ENCODE results near the gene ETV6. TPM values are rescaled to one million over a fixed set of nuclear protein-coding genes. Genes with fewer than 3 reads are reported as not detected.
"Not testable (repeated sequence)": the region's sequence is repeated elsewhere in the genome, so short reads cannot be mapped to it uniquely, and the experiment has no call there.

The ETV6 gene
- total RNA-seq, 2 experiments from 2014 or later = 17.1 to 19.3 TPM

- Histone ChIP-seq H2AFZ (ENCODE audit: low read length) (peak overlapping the region; percentile 66), H3K79me2 (ENCODE audit: insufficient read depth, low read depth, low read length) (no peaks in the 10 kb centered on the region), H3K27ac (ENCODE audit: low read depth, low read length, poor library complexity, severe bottlenecking) (peak overlapping the region; percentile 19), H4K20me1 (ENCODE audit: insufficient read depth, low read length) (no peaks in the 10 kb centered on the region), H3K4me2 (ENCODE audit: low read length) (peak overlapping the region; percentile 34), H3K4me3 (ENCODE audit: low read depth, low read length, poor library complexity, severe bottlenecking) (no peak overlapping the region), H3K36me3 (ENCODE audit: insufficient read depth, low read length) (no peaks in the 10 kb centered on the region; the same call in 1 of the 2 replicates), H3K9me3 (ENCODE audit: low read length) (peaks cover 6% of the 10 kb centered on the region; the same call in 1 of the 2 replicates), H3K4me1 (ENCODE audit: insufficient read depth, low read length, poor library complexity, severe bottlenecking) (peaks cover 29% of the 10 kb centered on the region), H3K9me2 (ENCODE audit: insufficient read depth, low read length) (no peaks in the 10 kb centered on the region)
- ChIA-PET CTCF (ENCODE audit: unreplicated experiment) (no interaction called here), POLR2A (interaction anchor here (0.6 to 1.2 kb wide), 3 partner anchors 108 to 409 kb away, joined by 4 to 8 read pairs (median 6); no protein-coding TSS in a partner anchor)
- DNase-seq (ENCODE audit: low spot score) = no peak
- intact Hi-C loops (cut with micrococcal nuclease; ENCODE audit: unreplicated experiment) = loop anchor here (2.0 kb wide), 1 partner anchor 43 kb away; no protein-coding TSS in a partner anchor
- no TSS peak for BruUV-seq (replicated peaks)
- no peak for TF ChIP-seq CTCF (conservative IDR thresholded peaks at IDR 0.05; ENCODE audit: low read length)
- no peak for TF ChIP-seq EZH2phosphoT487 (IDR thresholded peaks at IDR 0.05; ENCODE audit: borderline replicate concordance, low read depth, low read length)
These were observed 26.1 kb upstream of the ETV6 start for GRCh38 chr12:11623382-11623781.

DNA sequence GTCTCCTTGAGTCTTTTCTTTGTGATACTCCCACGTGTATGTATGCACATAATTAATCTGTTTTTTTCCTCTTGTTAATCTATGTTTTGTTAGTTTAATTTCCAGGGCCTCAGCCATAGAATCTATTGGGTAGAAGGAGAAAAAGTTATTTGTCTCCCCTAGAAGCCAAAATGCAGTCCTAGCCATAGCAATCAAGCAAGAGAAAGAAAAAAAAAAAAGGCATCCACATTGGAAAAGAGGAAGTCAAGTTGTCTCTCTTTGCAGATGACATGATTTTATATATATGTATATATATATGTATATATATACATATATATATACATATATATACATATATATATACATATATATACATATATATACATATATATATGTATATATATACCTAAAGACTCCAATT lies 25.4 kb upstream of the ETV6 start:
- TF ChIP-seq EZH2phosphoT487 (IDR thresholded peaks at IDR 0.05; ENCODE audit: borderline replicate concordance, low read depth, low read length) = no peak
- no peak for TF ChIP-seq CTCF (conservative IDR thresholded peaks at IDR 0.05; ENCODE audit: low read length)
- intact Hi-C loops (cut with micrococcal nuclease; ENCODE audit: unreplicated experiment) = no loop called here
- Histone ChIP-seq H3K27ac (ENCODE audit: low read depth, low read length, poor library complexity, severe bottlenecking) (no peak overlapping the region), H3K4me3 (ENCODE audit: low read depth, low read length, poor library complexity, severe bottlenecking) (no peak overlapping the region), H3K4me2 (ENCODE audit: low read length) (no peak overlapping the region), H4K20me1 (ENCODE audit: insufficient read depth, low read length) (no peaks in the 10 kb centered on the region), H2AFZ (ENCODE audit: low read length) (peak overlapping the region; percentile 66; the same call in 1 of the 2 replicates), H3K79me2 (ENCODE audit: insufficient read depth, low read depth, low read length) (no peaks in the 10 kb centered on the region), H3K4me1 (ENCODE audit: insufficient read depth, low read length, poor library complexity, severe bottlenecking) (peaks cover 35% of the 10 kb centered on the region), H3K9me3 (ENCODE audit: low read length) (peaks cover 6% of the 10 kb centered on the region; the same call in 1 of the 2 replicates), H3K9me2 (ENCODE audit: insufficient read depth, low read length) (no peaks in the 10 kb centered on the region), H3K36me3 (ENCODE audit: insufficient read depth, low read length) (no peaks in the 10 kb centered on the region; the same call in 1 of the 2 replicates)
- DNase-seq (ENCODE audit: low spot score) = no peak
- ChIA-PET CTCF (ENCODE audit: unreplicated experiment) (no interaction called here), POLR2A (interaction anchor here (0.7 to 1.2 kb wide), 2 partner anchors 386 to 408 kb away, joined by 4 to 6 read pairs; no protein-coding TSS in a partner anchor)
- no TSS peak for BruUV-seq (replicated peaks)

GRCh38 chr12:11627709-11628108 lies 21.8 kb upstream of the ETV6 start:
- POLR2A ChIA-PET = interaction anchor here (0.6 to 2.1 kb wide), 5 partner anchors 11 to 398 kb away, joined by 3 to 7 read pairs (median 4); no protein-coding TSS in a partner anchor
- H3K4me1 ChIP-seq (ENCODE audit: insufficient read depth, low read length, poor library complexity, severe bottlenecking) = peaks cover 36% of the 10 kb centered on the region

More at GRCh38 chr12:11627709-11628108, 21.8 kb upstream of the ETV6 start:
- H3K9me2 ChIP-seq (ENCODE audit: insufficient read depth, low read length); H4K20me1 ChIP-seq (ENCODE audit: insufficient read depth, low read length); BruUV-seq (replicated peaks); H2AFZ ChIP-seq (ENCODE audit: low read length); H3K4me2 ChIP-seq (ENCODE audit: low read length); CTCF ChIA-PET (ENCODE audit: unreplicated experiment); intact Hi-C loops (cut with micrococcal nuclease; ENCODE audit: unreplicated experiment); H3K36me3 ChIP-seq (ENCODE audit: insufficient read depth, low read length); H3K9me3 ChIP-seq (ENCODE audit: low read length); H3K4me3 ChIP-seq (ENCODE audit: low read depth, low read length, poor library complexity, severe bottlenecking); H3K27ac ChIP-seq (ENCODE audit: low read depth, low read length, poor library complexity, severe bottlenecking); DNase-seq (ENCODE audit: low spot score); H3K79me2 ChIP-seq (ENCODE audit: insufficient read depth, low read depth, low read length): not testable (repeated sequence)
